Measurements from ENCODE around the gene SQSTM1. TPM values are rescaled to one million over a fixed set of nuclear protein-coding genes. Genes with fewer than 3 reads are reported as not detected.

SQSTM1 gene
- total and polyA plus RNA-seq, 2 donors (not counting 1 experiment from before 2014, with no cell fraction given) = 72.2 to 400 TPM

DNA sequence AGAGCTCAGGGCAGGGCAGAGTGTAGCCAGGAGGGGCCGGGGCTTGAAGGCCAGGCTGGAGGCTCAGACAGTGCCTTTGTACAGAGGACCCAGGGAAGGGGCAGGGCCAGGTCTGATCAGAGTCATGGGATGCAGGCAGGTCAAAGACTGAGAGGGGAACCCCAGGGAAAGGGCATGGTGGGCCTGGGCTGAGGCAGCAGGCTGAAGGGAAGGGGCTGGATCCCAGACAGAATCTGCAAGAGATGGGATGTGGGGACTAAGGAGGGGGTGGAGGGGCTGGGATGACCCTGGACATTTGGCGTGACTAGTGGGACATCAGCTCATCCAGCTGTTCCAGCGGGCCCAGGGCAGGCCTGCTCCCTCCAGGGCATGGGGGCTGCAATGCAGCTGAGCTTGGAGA is 53.4 kb downstream of the SQSTM1 start:
- DNase-seq (no peak), ATAC-seq (ENCODE audit: low read depth) (no peak)
- Histone ChIP-seq H3K36me3 (replicated peaks in 1 of 2; ENCODE audit: control extremely low read depth in 1 of 2, control insufficient read depth in 1 of 2, extremely low read depth in 1 of 2, insufficient read depth in 2 of 2, low read length in 1 of 2) (peaks cover 1 to 67% of the 10 kb centered on the region in 2 experiments), H2AFZ (ENCODE audit: insufficient read depth, low read depth, low read length, poor library complexity, severe bottlenecking) (no peak overlapping the region), H3K27me3 (replicated peaks in 1 of 4; ENCODE audit: control extremely low read depth in 1 of 4, control insufficient read depth in 3 of 4, insufficient read depth in 4 of 4, low read length in 3 of 4) (no peaks in the 10 kb centered on the region), H3K4me3 (ENCODE audit: control extremely low read depth in 1 of 5, extremely low read depth in 1 of 5, insufficient read depth in 1 of 5, low read depth in 2 of 5, low read length in 4 of 5) (no peak overlapping the region), H3K9me3 (ENCODE audit: control extremely low read depth in 1 of 3, control insufficient read depth in 2 of 3, insufficient read depth in 1 of 3, low read length in 2 of 3) (no peaks in the 10 kb centered on the region), H3K4me1 (ENCODE audit: control insufficient read depth in 2 of 2, insufficient read depth in 2 of 2, low read length in 2 of 2) (no peaks in the 10 kb centered on the region), H4K20me1 (ENCODE audit: control insufficient read depth, insufficient read depth, low read length, poor library complexity, severe bottlenecking) (no peaks in the 10 kb centered on the region), H3K27ac (ENCODE audit: low read length in 2 of 2) (no peak overlapping the region), H3K4me2 (replicated peaks; ENCODE audit: low read depth, low read length, poor library complexity, severe bottlenecking) (no peak overlapping the region), H3K9ac (ENCODE audit: low read length) (no peak overlapping the region), H3K79me2 (ENCODE audit: control insufficient read depth, insufficient read depth, low read length) (no peaks in the 10 kb centered on the region)
- no peaks in the 10 kb centered on the region for H3K27me3 Mint-ChIP-seq
- no peaks in the 10 kb centered on the region for H3K4me1 Mint-ChIP-seq
- TF ChIP-seq CTCF (IDR thresholded peaks at IDR 0.05) = no peak
- TF ChIP-seq EZH2 (IDR thresholded peaks at IDR 0.05; ENCODE audit: borderline replicate concordance, insufficient read depth, low read depth, low read length, poor library complexity, severe bottlenecking) = no peak
- 100% methylated on average over 3 of the region's 3 CpGs for WGBS (ENCODE audit: insufficient coverage)
- intact Hi-C loops (cut with micrococcal nuclease) = no loop called here
- POLR2A ChIA-PET = no interaction called here
- CTCF ChIA-PET = no interaction called here
- no peak overlapping the region for H3K4me3 Mint-ChIP-seq
- no peaks in the 10 kb centered on the region for H3K9me3 Mint-ChIP-seq (ENCODE audit: insufficient read depth)
- H3K27ac Mint-ChIP-seq = no peak overlapping the region

DNA sequence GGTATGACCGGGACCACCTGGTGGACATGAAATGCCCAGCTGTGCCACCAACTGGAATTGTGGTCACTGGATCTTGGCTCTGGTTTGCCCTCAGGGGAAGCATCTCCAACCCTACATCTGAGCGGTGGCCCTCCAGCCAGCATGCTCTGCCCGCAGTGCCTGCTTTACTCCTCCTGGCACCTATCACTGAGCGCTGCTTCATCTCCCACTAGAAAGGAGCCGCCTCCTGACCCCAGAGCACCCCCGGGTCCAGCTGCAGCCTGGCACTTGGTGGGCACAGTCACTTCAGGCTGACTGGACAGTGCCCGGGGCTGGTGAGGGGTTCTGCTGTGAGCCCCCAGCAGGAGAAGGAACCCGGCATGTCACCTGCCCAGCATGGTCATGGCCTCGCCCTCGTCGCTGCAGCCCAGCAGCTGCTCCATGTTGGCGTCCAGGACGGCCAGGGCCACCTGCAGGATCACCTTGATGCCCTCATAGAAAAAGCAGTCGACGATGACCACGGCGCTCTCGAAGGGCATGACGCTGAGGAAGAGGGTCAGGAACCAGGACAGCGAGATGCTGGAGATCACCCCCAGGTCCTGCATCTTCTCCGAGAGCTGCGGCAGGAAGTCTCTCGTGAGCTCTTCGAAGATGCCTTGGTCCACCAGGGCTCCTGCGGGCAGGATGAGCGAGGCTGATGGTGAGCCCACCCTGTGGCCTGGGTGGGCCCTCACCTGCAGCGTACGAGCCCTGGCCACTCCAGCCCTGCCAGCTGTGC is 54.0 kb downstream of the SQSTM1 start:
- no peaks in the 10 kb centered on the region for H3K9me3 Mint-ChIP-seq (ENCODE audit: insufficient read depth)
- WGBS (ENCODE audit: insufficient coverage) = 99% methylated on average over 25 of the region's 28 CpGs

More for the DNA sequence above, 54.0 kb downstream of the SQSTM1 start:
- Histone ChIP-seq H3K27me3 (replicated peaks in 1 of 4; ENCODE audit: control extremely low read depth in 1 of 4, control insufficient read depth in 3 of 4, insufficient read depth in 4 of 4, low read length in 3 of 4) (no peaks in the 10 kb centered on the region), H2AFZ (ENCODE audit: insufficient read depth, low read depth, low read length, poor library complexity, severe bottlenecking) (no peak overlapping the region), H3K9me3 (ENCODE audit: control extremely low read depth in 1 of 3, control insufficient read depth in 2 of 3, insufficient read depth in 1 of 3, low read length in 2 of 3) (no peaks in the 10 kb centered on the region), H3K36me3 (replicated peaks in 1 of 2; ENCODE audit: control extremely low read depth in 1 of 2, control insufficient read depth in 1 of 2, extremely low read depth in 1 of 2, insufficient read depth in 2 of 2, low read length in 1 of 2) (peaks cover 1 to 73% of the 10 kb centered on the region in 2 experiments), H3K4me2 (replicated peaks; ENCODE audit: low read depth, low read length, poor library complexity, severe bottlenecking) (no peak overlapping the region), H3K9ac (ENCODE audit: low read length) (no peak overlapping the region), H3K79me2 (ENCODE audit: control insufficient read depth, insufficient read depth, low read length) (no peaks in the 10 kb centered on the region), H3K4me1 (ENCODE audit: control insufficient read depth in 2 of 2, insufficient read depth in 2 of 2, low read length in 2 of 2) (no peaks in the 10 kb centered on the region), H4K20me1 (ENCODE audit: control insufficient read depth, insufficient read depth, low read length, poor library complexity, severe bottlenecking) (no peaks in the 10 kb centered on the region), H3K27ac (ENCODE audit: low read length in 2 of 2) (no peak overlapping the region), H3K4me3 (ENCODE audit: control extremely low read depth in 1 of 5, extremely low read depth in 1 of 5, insufficient read depth in 1 of 5, low read depth in 2 of 5, low read length in 4 of 5) (no peak overlapping the region)
- no peak for DNase-seq
- H3K4me1 Mint-ChIP-seq = no peaks in the 10 kb centered on the region
- intact Hi-C loops (cut with micrococcal nuclease) = no loop called here
- H3K27me3 Mint-ChIP-seq = no peaks in the 10 kb centered on the region
- ATAC-seq (ENCODE audit: low read depth) = no peak
- ChIA-PET POLR2A (no interaction called here), CTCF (interaction anchor here (0.6 kb wide), 1 partner anchor 111 kb away, joined by 3 read pairs; no protein-coding TSS in a partner anchor)
- TF ChIP-seq CTCF (IDR thresholded peaks at IDR 0.05) (no peak), EZH2 (IDR thresholded peaks at IDR 0.05; ENCODE audit: borderline replicate concordance, insufficient read depth, low read depth, low read length, poor library complexity, severe bottlenecking) (no peak)
- H3K4me3 Mint-ChIP-seq = no peak overlapping the region
- H3K27ac Mint-ChIP-seq = no peak overlapping the region

All from B cell (primary cell).